GM21737 (cell line): ENCODE measurements around the gene AOPEP.

Source experiments
- ATAC-seq: cut with Tn5 transposase; IDR thresholded peaks from one replicate; pipeline ENCODE4 v1.9.1; 2021; ENCODE audit warnings: mild to moderate bottlenecking, moderate library complexity; ENCODE audit not compliant: unreplicated experiment

AOPEP gene

GRCh38 chr9:95103871-95104580 lies 377.5 kb downstream of the AOPEP start:
- ATAC-seq: no peak

- ATAC-seq: no peak
Measured at GRCh38 chr9:95104581-95104960, 378.1 kb downstream of the AOPEP start.

- ATAC-seq: no peak
Measured at GRCh38 chr9:95104980-95105379, 378.5 kb downstream of the AOPEP start.

- ATAC-seq: no peak
Measured at GRCh38 chr9:95105519-95106287, 379.2 kb downstream of the AOPEP start.

GRCh38 chr9:95107001-95107749 lies 380.7 kb downstream of the AOPEP start:
- ATAC-seq: no peak

GRCh38 chr9:95107976-95108375 lies 381.5 kb downstream of the AOPEP start:
- no peak for ATAC-seq

- ATAC-seq: no peak
Measured at GRCh38 chr9:95108777-95109176, 382.3 kb downstream of the AOPEP start.

GRCh38 chr9:95109456-95109855 lies 383.0 kb downstream of the AOPEP start:
- no peak for ATAC-seq

GRCh38 chr9:95110921-95111525 lies 384.5 kb downstream of the AOPEP start:
- no peak for ATAC-seq

- no peak for ATAC-seq
Measured at GRCh38 chr9:95111716-95112115, 385.2 kb downstream of the AOPEP start.

- ATAC-seq: no peak
Measured at GRCh38 chr9:95112436-95113280, 386.2 kb downstream of the AOPEP start.

- ATAC-seq: no peak
Measured at GRCh38 chr9:95115104-95115503, 388.6 kb downstream of the AOPEP start.

GRCh38 chr9:95116002-95116807 lies 389.7 kb downstream of the AOPEP start:
- no peak for ATAC-seq

- no peak for ATAC-seq
Measured at GRCh38 chr9:95116808-95117204, 390.3 kb downstream of the AOPEP start.

- no peak for ATAC-seq
Measured at GRCh38 chr9:95118596-95118995, 392.1 kb downstream of the AOPEP start.

GRCh38 chr9:95120781-95121370 lies 394.4 kb downstream of the AOPEP start:
- no peak for ATAC-seq

GRCh38 chr9:95124582-95125367 lies 398.3 kb downstream of the AOPEP start:
- no peak for ATAC-seq

GRCh38 chr9:95125652-95126051 lies 399.2 kb downstream of the AOPEP start:
- no peak for ATAC-seq
